IPS-20b (cell line): ENCODE measurements around the gene PODNL1.
"Not testable (repeated sequence)": the region's sequence is repeated elsewhere in the genome, so short reads cannot be mapped to it uniquely, and the experiment has no call there.

Experiments
- H3K27ac ChIP-seq: one replicate; pipeline ENCODE4 v1.5.1; 2013; ENCODE audit warnings: low read length
- H3K27me3 ChIP-seq: 2 replicates; pipeline ENCODE4 v1.6.1; 2013; ENCODE audit warnings: mild to moderate bottlenecking, low read length, inconsistent platforms; ENCODE audit not compliant: insufficient read depth
- H3K36me3 ChIP-seq: 2 replicates; pipeline ENCODE4 v1.6.1; 2013; ENCODE audit warnings: low read depth, mild to moderate bottlenecking, inconsistent platforms, low read length, moderate library complexity; ENCODE audit not compliant: insufficient read depth
- H3K4me1 ChIP-seq: 2 replicates; pipeline ENCODE4 v1.6.1; 2013; ENCODE audit warnings: mild to moderate bottlenecking, control low read depth, inconsistent platforms, low read length, moderate library complexity; ENCODE audit not compliant: insufficient read depth
- H3K4me3 ChIP-seq: 2 replicates; pipeline ENCODE4 v1.5.1; 2013; ENCODE audit warnings: mild to moderate bottlenecking, low read length, inconsistent platforms
- H3K9ac ChIP-seq: 2 replicates; pipeline ENCODE4 v1.6.1; 2013; ENCODE audit warnings: low read depth, mild to moderate bottlenecking, inconsistent platforms, low read length, moderate library complexity
- H3K9me3 ChIP-seq: 2 replicates; pipeline ENCODE4 v1.6.1; 2013; ENCODE audit warnings: mild to moderate bottlenecking, low read depth, low read length, inconsistent platforms; ENCODE audit not compliant: insufficient read depth

The PODNL1 gene

GRCh38 chr19:13931391-13932148 is 6.6 kb downstream of the PODNL1 start:
- Histone ChIP-seq H3K9me3 (no peaks in the 10 kb centered on the region), H3K27ac (no peak overlapping the region), H3K36me3 (peaks cover 19% of the 10 kb centered on the region)

GRCh38 chr19:13930402-13930801 is 7.8 kb downstream of the PODNL1 start:
- Histone ChIP-seq H3K4me3 (no peak overlapping the region), H3K4me1 (no peaks in the 10 kb centered on the region), H3K36me3 (peaks cover 26% of the 10 kb centered on the region), H3K9me3 (no peaks in the 10 kb centered on the region), H3K9ac (no peak overlapping the region), H3K27me3 (no peaks in the 10 kb centered on the region), H3K27ac (no peak overlapping the region)

More at GRCh38 chr19:13931391-13932148, 6.6 kb downstream of the PODNL1 start:
- Histone ChIP-seq H3K9ac (no peak overlapping the region), H3K27me3 (no peaks in the 10 kb centered on the region), H3K4me1 (peaks cover 3% of the 10 kb centered on the region; the same call in 1 of the 2 replicates), H3K4me3 (no peak overlapping the region)

- H3K36me3 ChIP-seq = peaks cover 26% of the 10 kb centered on the region
- H3K9ac ChIP-seq = no peak overlapping the region
- no peak overlapping the region for H3K4me3 ChIP-seq
- no peaks in the 10 kb centered on the region for H3K4me1 ChIP-seq
- no peak overlapping the region for H3K27ac ChIP-seq
- H3K27me3 ChIP-seq = no peaks in the 10 kb centered on the region
- H3K9me3 ChIP-seq = no peaks in the 10 kb centered on the region
These were observed 8.3 kb downstream of the PODNL1 start for GRCh38 chr19:13929956-13930355.

GRCh38 chr19:13929340-13929739 is 8.9 kb downstream of the PODNL1 start:
- no peak overlapping the region for H3K9ac ChIP-seq
- no peak overlapping the region for H3K4me3 ChIP-seq
- peaks cover 32% of the 10 kb centered on the region for H3K36me3 ChIP-seq

GRCh38 chr19:13926715-13927114 is 11.5 kb downstream of the PODNL1 start:
- peaks cover 45% of the 10 kb centered on the region for H3K36me3 ChIP-seq

More at GRCh38 chr19:13929340-13929739, 8.9 kb downstream of the PODNL1 start:
- no peaks in the 10 kb centered on the region for H3K27me3 ChIP-seq
- no peak overlapping the region for H3K27ac ChIP-seq
- no peaks in the 10 kb centered on the region for H3K9me3 ChIP-seq
- H3K4me1 ChIP-seq = no peaks in the 10 kb centered on the region

GRCh38 chr19:13926010-13926409 is 12.2 kb downstream of the PODNL1 start:
- no peaks in the 10 kb centered on the region for H3K27me3 ChIP-seq
- peaks cover under 1% of the 10 kb centered on the region; the same call in 1 of the 2 replicates for H3K9me3 ChIP-seq
- H3K4me3 ChIP-seq = no peak overlapping the region
- no peaks in the 10 kb centered on the region for H3K4me1 ChIP-seq
- no peak overlapping the region for H3K9ac ChIP-seq
- peaks cover 48% of the 10 kb centered on the region for H3K36me3 ChIP-seq
- no peak overlapping the region for H3K27ac ChIP-seq

More at GRCh38 chr19:13926715-13927114, 11.5 kb downstream of the PODNL1 start:
- H3K9ac ChIP-seq = no peak overlapping the region
- H3K9me3 ChIP-seq = no peaks in the 10 kb centered on the region
- H3K4me3 ChIP-seq = no peak overlapping the region
- H3K4me1 ChIP-seq = no peaks in the 10 kb centered on the region
- no peak overlapping the region for H3K27ac ChIP-seq
- H3K27me3 ChIP-seq = no peaks in the 10 kb centered on the region

GRCh38 chr19:13923194-13923987 is 14.8 kb downstream of the PODNL1 start:
- Histone ChIP-seq H3K27ac (no peak overlapping the region), H3K36me3 (peaks cover 66% of the 10 kb centered on the region), H3K4me3 (no peak overlapping the region), H3K9me3 (peaks cover 5% of the 10 kb centered on the region), H3K27me3 (no peaks in the 10 kb centered on the region), H3K9ac (no peak overlapping the region), H3K4me1 (no peaks in the 10 kb centered on the region)

GRCh38 chr19:13922118-13922517 is 16.1 kb downstream of the PODNL1 start:
- not testable (repeated sequence) for H3K4me3 ChIP-seq, H3K27me3 ChIP-seq, H3K4me1 ChIP-seq, H3K9me3 ChIP-seq, H3K27ac ChIP-seq, H3K9ac ChIP-seq
- peaks cover 63% of the 10 kb centered on the region for H3K36me3 ChIP-seq

GRCh38 chr19:13920940-13921747 is 17.1 kb downstream of the PODNL1 start:
- H3K9me3 ChIP-seq = peaks cover 5% of the 10 kb centered on the region
- H3K4me3 ChIP-seq = no peak overlapping the region
- H3K4me1 ChIP-seq = no peaks in the 10 kb centered on the region
- H3K9ac ChIP-seq = no peak overlapping the region
- H3K27ac ChIP-seq = no peak overlapping the region
- H3K27me3 ChIP-seq = no peaks in the 10 kb centered on the region
- H3K36me3 ChIP-seq = peaks cover 63% of the 10 kb centered on the region

- Histone ChIP-seq H3K27ac (no peak overlapping the region), H3K4me1 (no peaks in the 10 kb centered on the region), H3K9me3 (peaks cover 5% of the 10 kb centered on the region), H3K4me3 (no peak overlapping the region), H3K36me3 (peaks cover 66% of the 10 kb centered on the region), H3K9ac (no peak overlapping the region), H3K27me3 (no peaks in the 10 kb centered on the region)
These were observed 17.7 kb downstream of the PODNL1 start for GRCh38 chr19:13920524-13920923.

- H3K36me3 ChIP-seq = peaks cover 70% of the 10 kb centered on the region
These were observed 19.3 kb downstream of the PODNL1 start for GRCh38 chr19:13918726-13919411.

More at GRCh38 chr19:13918726-13919411, 19.3 kb downstream of the PODNL1 start:
- Histone ChIP-seq H3K9me3 (peaks cover 5% of the 10 kb centered on the region), H3K4me1 (no peaks in the 10 kb centered on the region), H3K4me3 (no peak overlapping the region), H3K9ac (no peak overlapping the region), H3K27me3 (no peaks in the 10 kb centered on the region), H3K27ac (no peak overlapping the region)
